ENCODE measurements around the gene ANKRD27. TPM values are rescaled to one million over a fixed set of nuclear protein-coding genes. Genes with fewer than 3 reads are reported as not detected.

The ANKRD27 gene
- total and polyA plus RNA-seq, 2 donors = 32.6 to 33.6 TPM

GRCh38 chr19:32627714-32628270 is 47.2 kb downstream of the ANKRD27 start:
- WGBS = 84% methylated on average over 15 of the region's 15 CpGs
- Histone ChIP-seq H3K4me1 (ENCODE audit: insufficient read depth) (no peaks in the 10 kb centered on the region), H3K36me3 (ENCODE audit: insufficient read depth) (peaks cover 7% of the 10 kb centered on the region), H3K4me3 (ENCODE audit: low read depth, low read length) (no peak overlapping the region), H3K27ac (ENCODE audit: low read depth) (no peak overlapping the region)
- no peak for DNase-seq (ENCODE audit: extremely low spot score)

DNA sequence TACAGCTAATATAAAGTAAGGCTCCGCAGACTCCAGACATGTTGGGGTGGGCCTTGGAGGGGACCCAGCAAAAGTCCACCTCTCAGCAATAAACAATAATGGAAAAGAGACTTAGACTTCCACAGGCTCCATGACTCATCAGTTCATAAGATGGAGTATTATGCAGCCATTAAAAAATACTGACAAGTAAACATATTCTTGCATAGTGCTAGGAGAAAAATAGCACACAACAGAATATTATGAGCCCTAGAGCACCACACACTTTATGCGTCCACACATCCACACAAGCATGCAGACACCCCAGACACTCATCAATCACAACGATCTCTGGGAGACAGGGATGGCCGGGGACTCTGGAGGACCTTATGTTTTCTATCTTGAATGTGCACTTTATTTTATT is 48.0 kb downstream of the ANKRD27 start:
- Histone ChIP-seq H3K4me3 (ENCODE audit: low read depth, low read length) (no peak overlapping the region), H3K4me1 (ENCODE audit: insufficient read depth) (no peaks in the 10 kb centered on the region), H3K36me3 (ENCODE audit: insufficient read depth) (peaks cover 10% of the 10 kb centered on the region), H3K27ac (ENCODE audit: low read depth) (no peak overlapping the region)
- no peak for DNase-seq (ENCODE audit: extremely low spot score)
- WGBS = 96% methylated on average over 4 of the region's 4 CpGs

DNA sequence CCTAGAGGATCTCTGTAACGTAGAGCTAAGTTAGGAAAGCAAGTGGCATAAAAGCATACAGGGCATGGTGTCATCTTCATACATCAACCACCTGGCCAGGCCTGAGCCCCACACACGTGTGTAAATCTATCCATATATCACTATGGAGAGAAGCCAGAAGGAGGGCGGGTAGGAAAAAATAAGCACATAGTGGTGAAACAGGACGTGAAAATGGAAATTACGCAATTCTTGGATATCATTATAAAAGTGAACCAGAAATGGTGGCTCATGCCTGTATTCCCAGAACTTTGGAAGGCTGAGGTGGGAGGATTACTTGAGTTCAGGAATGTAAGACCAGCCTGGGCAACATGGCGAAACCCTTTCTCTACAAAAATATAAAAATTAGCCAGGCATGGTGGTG is 50.6 kb downstream of the ANKRD27 start:
- DNase-seq (ENCODE audit: extremely low spot score) = no peak
- WGBS = 87% methylated on average over 6 of the region's 6 CpGs
- H3K4me3 ChIP-seq (ENCODE audit: low read depth, low read length) = no peak overlapping the region
- no peaks in the 10 kb centered on the region for H3K4me1 ChIP-seq (ENCODE audit: insufficient read depth)
- H3K36me3 ChIP-seq (ENCODE audit: insufficient read depth) = peaks cover 7% of the 10 kb centered on the region
- no peak overlapping the region for H3K27ac ChIP-seq (ENCODE audit: low read depth)

DNA sequence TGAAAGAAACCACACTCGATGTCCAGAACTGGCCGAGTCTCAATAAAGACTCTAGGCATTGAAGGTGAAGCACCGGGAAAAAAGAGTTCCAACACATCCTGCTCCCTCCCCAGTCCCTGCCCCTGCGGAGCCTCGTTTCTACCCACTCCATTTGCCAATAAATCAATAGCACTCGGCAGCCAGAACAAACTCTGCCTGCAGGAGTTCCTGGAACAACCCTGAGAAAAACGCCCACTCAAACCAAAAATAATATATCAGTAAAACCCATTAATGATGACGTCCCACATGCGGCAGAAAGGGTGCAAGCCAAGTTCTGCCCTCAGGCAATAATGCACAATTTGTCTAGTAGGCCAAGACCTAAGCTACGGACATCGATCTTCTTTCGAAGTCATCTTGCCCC is 53.0 kb downstream of the ANKRD27 start:
- no peak for DNase-seq (ENCODE audit: extremely low spot score)
- peaks cover 9% of the 10 kb centered on the region for H3K36me3 ChIP-seq (ENCODE audit: insufficient read depth)
- H3K27ac ChIP-seq (ENCODE audit: low read depth) = no peak overlapping the region
- no peak overlapping the region for H3K4me3 ChIP-seq (ENCODE audit: low read depth, low read length)
- 79% methylated on average over 12 of the region's 12 CpGs for WGBS
- H3K4me1 ChIP-seq (ENCODE audit: insufficient read depth) = no peaks in the 10 kb centered on the region

DNA sequence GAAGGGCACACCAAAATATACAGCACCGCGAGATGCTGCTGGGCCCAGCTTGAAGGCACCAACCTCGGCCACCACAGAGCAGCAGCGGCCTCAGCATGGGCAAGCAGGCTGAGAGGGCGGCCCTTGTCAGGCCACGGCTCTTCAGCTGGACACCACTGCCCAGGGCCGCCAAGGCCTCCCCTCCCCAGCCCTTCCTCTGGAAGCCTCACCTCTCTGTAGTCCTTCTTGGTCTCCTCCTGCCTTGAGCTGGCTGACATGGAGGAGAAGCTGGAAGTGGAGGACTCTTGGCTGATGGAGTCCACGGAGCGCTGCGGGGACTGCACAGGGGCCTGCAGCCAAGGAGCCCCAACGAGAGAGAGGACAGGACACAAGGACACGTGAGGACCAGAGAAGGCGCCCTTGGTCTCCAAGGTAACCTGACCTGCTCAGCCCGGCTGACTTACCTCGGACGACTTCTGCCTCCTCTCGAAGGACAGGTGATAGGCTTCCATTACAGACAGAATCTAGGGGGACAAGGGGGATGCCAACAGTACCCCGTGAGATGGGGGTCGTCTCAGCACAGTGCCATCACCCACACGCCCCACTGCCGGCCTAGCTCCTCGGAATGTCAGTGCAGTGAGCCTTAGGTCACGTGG is 55.8 kb downstream of the ANKRD27 start:
- Histone ChIP-seq H3K4me3 (ENCODE audit: low read depth, low read length) (no peak overlapping the region), H3K27ac (ENCODE audit: low read depth) (no peak overlapping the region), H3K4me1 (ENCODE audit: insufficient read depth) (no peaks in the 10 kb centered on the region), H3K36me3 (ENCODE audit: insufficient read depth) (peaks cover 12% of the 10 kb centered on the region)
- WGBS = 93% methylated on average over 23 of the region's 23 CpGs
- DNase-seq (ENCODE audit: extremely low spot score) = no peak

- no peak for DNase-seq (ENCODE audit: extremely low spot score)
- Histone ChIP-seq H3K27ac (ENCODE audit: low read depth) (no peak overlapping the region), H3K4me1 (ENCODE audit: insufficient read depth) (no peaks in the 10 kb centered on the region), H3K4me3 (ENCODE audit: low read depth, low read length) (no peak overlapping the region), H3K36me3 (ENCODE audit: insufficient read depth) (peaks cover 15% of the 10 kb centered on the region)
- 86% methylated on average over 11 of the region's 11 CpGs for WGBS
These were observed 59.4 kb downstream of the ANKRD27 start for GRCh38 chr19:32615569-32615968.

DNA sequence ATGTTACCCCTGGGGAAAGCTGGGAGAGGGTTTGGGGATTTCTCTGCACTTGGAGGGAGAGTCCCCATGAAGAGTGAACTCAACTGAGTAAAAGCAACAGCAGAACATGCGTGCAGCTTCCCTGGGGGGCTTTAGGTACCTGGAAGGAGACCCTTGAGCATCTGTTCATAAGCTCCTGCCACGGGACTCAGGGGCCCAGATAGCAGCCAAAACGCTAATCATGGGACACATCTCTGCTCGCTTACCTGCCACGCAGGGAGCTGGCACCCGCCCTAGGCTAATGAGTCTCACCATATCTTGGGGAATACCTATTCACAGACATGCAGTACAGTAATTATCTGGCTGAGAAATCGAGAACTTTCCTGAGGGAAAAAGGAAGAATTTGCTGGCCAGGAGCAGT is 60.1 kb downstream of the ANKRD27 start:
- no peak overlapping the region for H3K27ac ChIP-seq (ENCODE audit: low read depth)
- DNase-seq (ENCODE audit: extremely low spot score) = no peak
- 96% methylated on average over 7 of the region's 7 CpGs for WGBS
- H3K4me1 ChIP-seq (ENCODE audit: insufficient read depth) = no peaks in the 10 kb centered on the region
- H3K36me3 ChIP-seq (ENCODE audit: insufficient read depth) = peaks cover 15% of the 10 kb centered on the region
- H3K4me3 ChIP-seq (ENCODE audit: low read depth, low read length) = no peak overlapping the region

DNA sequence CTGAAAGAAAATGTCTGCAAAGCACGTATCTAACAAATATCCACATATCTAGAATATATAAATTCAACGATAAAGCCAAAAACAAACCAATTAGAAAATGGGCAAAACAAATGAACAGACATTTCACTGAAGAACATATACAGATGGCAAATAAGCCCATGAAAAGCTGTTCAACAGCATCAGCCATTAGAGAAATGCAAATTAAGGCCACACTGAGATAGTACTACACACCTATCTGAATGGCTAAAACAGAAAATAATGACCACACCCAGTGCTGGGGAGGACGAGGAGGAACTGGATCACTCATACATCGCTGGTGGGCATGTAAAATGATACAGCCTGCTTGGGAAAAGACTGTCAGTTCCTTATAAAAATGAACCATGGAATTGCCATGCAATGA is 62.0 kb downstream of the ANKRD27 start:
- peaks cover 11% of the 10 kb centered on the region for H3K36me3 ChIP-seq (ENCODE audit: insufficient read depth)
- H3K4me1 ChIP-seq (ENCODE audit: insufficient read depth) = no peaks in the 10 kb centered on the region
- H3K27ac ChIP-seq (ENCODE audit: low read depth) = no peak overlapping the region
- WGBS = 89% methylated on average over 4 of the region's 4 CpGs
- no peak for DNase-seq (ENCODE audit: extremely low spot score)
- H3K4me3 ChIP-seq (ENCODE audit: low read depth, low read length) = no peak overlapping the region

- H3K36me3 ChIP-seq (ENCODE audit: insufficient read depth) = peaks cover 11% of the 10 kb centered on the region
- DNase-seq (ENCODE audit: extremely low spot score) = no peak
These were observed 63.8 kb downstream of the ANKRD27 start for GRCh38 chr19:32611161-32611560.

DNA sequence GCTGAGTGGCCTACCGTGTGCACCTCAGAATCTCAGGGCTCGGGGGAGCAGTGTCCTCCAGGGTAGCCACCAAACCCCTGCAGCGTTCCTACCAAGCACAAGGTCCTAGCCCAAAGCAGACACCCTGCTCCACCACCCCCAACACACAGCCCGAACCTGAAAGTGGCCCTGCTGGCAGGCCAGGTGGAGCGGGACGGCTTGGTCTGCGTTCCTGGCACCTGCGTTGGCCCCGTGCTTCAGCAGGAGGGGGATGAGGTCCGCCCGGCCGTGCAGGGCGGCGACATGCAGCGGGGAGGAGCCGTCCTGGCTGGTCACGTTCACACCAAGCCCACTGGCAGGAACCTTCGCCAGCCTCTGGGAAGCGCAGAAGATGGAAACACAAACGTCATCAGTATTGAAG is 67.5 kb downstream of the ANKRD27 start:
- 95% methylated on average over 20 of the region's 20 CpGs for WGBS
- Histone ChIP-seq H3K4me1 (ENCODE audit: insufficient read depth) (no peaks in the 10 kb centered on the region), H3K36me3 (ENCODE audit: insufficient read depth) (peaks cover 6% of the 10 kb centered on the region), H3K4me3 (ENCODE audit: low read depth, low read length) (no peak overlapping the region), H3K27ac (ENCODE audit: low read depth) (no peak overlapping the region)
- no peak for DNase-seq (ENCODE audit: extremely low spot score)

More at GRCh38 chr19:32611161-32611560, 63.8 kb downstream of the ANKRD27 start:
- Histone ChIP-seq H3K4me1 (ENCODE audit: insufficient read depth) (no peaks in the 10 kb centered on the region), H3K27ac (ENCODE audit: low read depth) (no peak overlapping the region), H3K4me3 (ENCODE audit: low read depth, low read length) (no peak overlapping the region)
- 93% methylated on average over 5 of the region's 5 CpGs for WGBS

DNA sequence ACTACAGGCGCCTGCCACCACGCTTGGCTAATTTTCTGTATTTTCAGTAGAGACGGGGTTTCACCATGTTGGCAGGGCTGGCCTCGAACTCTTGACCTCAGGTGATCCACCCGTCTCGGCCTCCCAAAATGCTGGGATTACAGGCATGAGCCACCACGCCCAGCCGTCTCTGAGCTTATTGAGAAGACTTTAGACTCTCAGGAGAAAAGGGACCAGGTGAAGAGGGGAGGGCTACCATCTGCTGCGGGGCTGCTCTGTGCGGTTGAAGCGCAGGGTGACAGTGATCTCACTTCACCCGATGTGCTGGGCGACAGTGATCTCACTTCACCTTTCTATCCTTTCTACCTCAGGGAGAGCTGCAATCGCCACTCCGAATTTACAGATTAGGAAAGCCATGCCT is 68.7 kb downstream of the ANKRD27 start:
- Histone ChIP-seq H3K27ac (ENCODE audit: low read depth) (no peak overlapping the region), H3K36me3 (ENCODE audit: insufficient read depth) (peaks cover 6% of the 10 kb centered on the region), H3K4me1 (ENCODE audit: insufficient read depth) (no peaks in the 10 kb centered on the region), H3K4me3 (ENCODE audit: low read depth, low read length) (no peak overlapping the region)
- WGBS = 93% methylated on average over 15 of the region's 15 CpGs
- no peak for DNase-seq (ENCODE audit: extremely low spot score)

- Histone ChIP-seq H3K4me1 (ENCODE audit: insufficient read depth) (no peaks in the 10 kb centered on the region), H3K4me3 (ENCODE audit: low read depth, low read length) (no peak overlapping the region), H3K36me3 (ENCODE audit: insufficient read depth) (peaks cover 6% of the 10 kb centered on the region), H3K27ac (ENCODE audit: low read depth) (no peak overlapping the region)
- DNase-seq (ENCODE audit: extremely low spot score) = no peak
- WGBS = 97% methylated on average over 21 of the region's 21 CpGs
These were observed 69.4 kb downstream of the ANKRD27 start for GRCh38 chr19:32605544-32605943.

DNA sequence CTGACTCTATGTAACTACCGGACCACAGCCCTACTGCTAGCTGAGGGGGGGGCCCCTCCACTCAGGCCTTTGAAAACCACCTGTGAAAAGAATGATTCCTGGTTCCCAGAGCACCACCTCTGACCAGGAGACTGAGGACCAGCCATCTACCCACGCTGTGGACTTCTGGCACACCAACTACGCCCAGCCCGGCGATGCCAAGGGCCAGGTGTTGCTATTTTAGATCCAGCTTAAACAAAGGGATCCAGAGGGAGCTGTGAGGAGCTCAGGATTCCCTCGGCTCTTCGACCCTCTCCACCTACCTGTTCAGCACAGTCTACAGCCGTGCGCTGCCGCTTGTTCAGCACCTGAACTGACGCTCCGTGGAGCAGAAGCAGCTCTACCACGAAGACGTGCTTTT is 71.0 kb downstream of the ANKRD27 start:
- Histone ChIP-seq H3K4me1 (ENCODE audit: insufficient read depth) (no peaks in the 10 kb centered on the region), H3K27ac (ENCODE audit: low read depth) (no peak overlapping the region), H3K36me3 (ENCODE audit: insufficient read depth) (peaks cover 6% of the 10 kb centered on the region), H3K4me3 (ENCODE audit: low read depth, low read length) (no peak overlapping the region)
- 97% methylated on average over 14 of the region's 14 CpGs for WGBS
- DNase-seq (ENCODE audit: extremely low spot score) = no peak

- WGBS = 14% methylated on average over 2 of the region's 2 CpGs
- Histone ChIP-seq H3K27ac (ENCODE audit: low read depth) (no peak overlapping the region), H3K36me3 (ENCODE audit: insufficient read depth) (peaks cover 11% of the 10 kb centered on the region), H3K4me1 (ENCODE audit: insufficient read depth) (no peaks in the 10 kb centered on the region), H3K4me3 (ENCODE audit: low read depth, low read length) (no peak overlapping the region)
- no peak for DNase-seq (ENCODE audit: extremely low spot score)
These were observed 75.2 kb downstream of the ANKRD27 start for GRCh38 chr19:32599736-32600157.

Measured in urinary bladder (tissue), 4 donors.